B cell (primary cell): Measurements from ENCODE around the gene SNRPD3. TPM values are rescaled to one million over a fixed set of nuclear protein-coding genes. Genes with fewer than 3 reads are reported as not detected.

Source experiments
- ATAC-seq: fragments of 200-7000 bp; cut with Tn5 transposase; one replicate; pipeline ENCODE4 v1.10.0; 2021; ENCODE audit warnings: low read depth, mild to moderate bottlenecking, moderate number of reproducible peaks, moderate library complexity
- CTCF ChIA-PET: fragments of 350-600 bp; sonication (Branson Sonifier 250); formaldehyde crosslinking; loops from one replicate; lab custom pipeline; 2021; ENCODE audit warnings: antibody characterized with exemption, inconsistent platforms; lab: Charles Lee
- POLR2A ChIA-PET: fragments of 350-600 bp; sonication (Branson Sonifier 250); formaldehyde crosslinking; loops from one replicate; lab custom pipeline; 2021; ENCODE audit warnings: antibody characterized with exemption; lab: Charles Lee
- DNase-seq: peaks from one replicate; pipeline ENCODE4 v3.0.0; 2013
- H2AFZ ChIP-seq: 2 replicates; pipeline ENCODE4 v1.6.1; 2012; ENCODE audit warnings: mild to moderate bottlenecking, low read depth, low read length; ENCODE audit not compliant: insufficient read depth, poor library complexity, severe bottlenecking
- H3K27ac ChIP-seq, 2 donors: 1 replicate in 1 of 2; 2 replicates in 1 of 2; pipeline ENCODE4 v1.5.1; 2012 to 2013; ENCODE audit warnings: low read length in 2 of 2, mild to moderate bottlenecking in 2 of 2, moderate library complexity in 1 of 2
- H3K27me3 ChIP-seq, 4 experiments: fragments of 200-600 bp in 1 of 4; sonication (generic) in 1 of 4; replicated peaks in 1 of 4; 1 replicate in 2 of 4; 2 replicates in 2 of 4; pipeline versions ENCODE4 v1.6.1 to v1.7.0; 2013 to 2016; ENCODE audit warnings: low read length in 3 of 4, mild to moderate bottlenecking in 2 of 4, mixed read lengths in 1 of 4, moderate library complexity in 1 of 4; ENCODE audit not compliant: insufficient read depth in 4 of 4, control insufficient read depth in 3 of 4; ENCODE audit errors: control extremely low read depth in 1 of 4
- H3K36me3 ChIP-seq, 2 experiments: replicated peaks in 1 of 2; 1 replicate in 1 of 2; 2 replicates in 1 of 2; pipeline versions ENCODE4 v1.6.1 to v1.7.1; 2013; ENCODE audit warnings: low read length in 1 of 2; ENCODE audit not compliant: insufficient read depth in 2 of 2, control insufficient read depth in 1 of 2; ENCODE audit errors: control extremely low read depth in 1 of 2, extremely low read depth in 1 of 2
- H3K4me1 ChIP-seq, 2 donors: fragments of 200-600 bp in 1 of 2; sonication (generic) in 1 of 2; 1 replicate in 1 of 2; 2 replicates in 1 of 2; pipeline versions ENCODE4 v1.5.1 to v1.6.1; 2013 to 2017; ENCODE audit warnings: low read length in 2 of 2; ENCODE audit not compliant: control insufficient read depth in 2 of 2, insufficient read depth in 2 of 2
- H3K4me2 ChIP-seq: replicated peaks from 2 replicates; pipeline ENCODE3; 2012; ENCODE audit warnings: mild to moderate bottlenecking, low read depth, low read length; ENCODE audit not compliant: poor library complexity, severe bottlenecking
- H3K4me3 ChIP-seq, 5 experiments: fragments of 200-600 bp in 1 of 5; sonication (generic) in 1 of 5; 1 replicate in 3 of 5; 2 replicates in 2 of 5; pipeline versions ENCODE4 v1.5.1 to v1.7.0; 2011 to 2016; ENCODE audit warnings: low read length in 4 of 5, mild to moderate bottlenecking in 4 of 5, low read depth in 2 of 5, control low read depth in 1 of 5, moderate library complexity in 1 of 5; ENCODE audit not compliant: insufficient read depth in 1 of 5; ENCODE audit errors: control extremely low read depth in 1 of 5, extremely low read depth in 1 of 5
- H3K79me2 ChIP-seq: fragments of 200-600 bp; sonication (generic); one replicate; pipeline ENCODE4 v1.6.0; 2016; ENCODE audit warnings: low read length; ENCODE audit not compliant: control insufficient read depth, insufficient read depth
- H3K9ac ChIP-seq: fragments of 200-600 bp; sonication (generic); 2 replicates; pipeline ENCODE4 v1.6.1; 2017; ENCODE audit warnings: mild to moderate bottlenecking, low read length, moderate library complexity
- H3K9me3 ChIP-seq, 3 donors: one replicate each; pipeline versions ENCODE4 v1.6.1 to v1.7.1; 2013; ENCODE audit warnings: low read length in 2 of 3; ENCODE audit not compliant: control insufficient read depth in 2 of 3, insufficient read depth in 1 of 3; ENCODE audit errors: control extremely low read depth in 1 of 3
- H4K20me1 ChIP-seq: 2 replicates; pipeline ENCODE4 v1.6.0; 2012; ENCODE audit warnings: mild to moderate bottlenecking, low read length; ENCODE audit not compliant: insufficient read depth, control insufficient read depth, poor library complexity, severe bottlenecking
- H3K27ac Mint-ChIP-seq: one replicate; pipeline ENCODE4 v1.8.0; 2021; ENCODE audit warnings: mixed read lengths
- H3K27me3 Mint-ChIP-seq: one replicate; pipeline ENCODE4 v1.8.0; 2021; ENCODE audit warnings: mixed read lengths
- H3K4me1 Mint-ChIP-seq: one replicate; pipeline ENCODE4 v1.8.0; 2021; ENCODE audit warnings: mixed read lengths
- H3K4me3 Mint-ChIP-seq: one replicate; pipeline ENCODE4 v1.8.0; 2021; ENCODE audit warnings: mixed read lengths
- H3K9me3 Mint-ChIP-seq: one replicate; pipeline ENCODE4 v1.8.0; 2022; ENCODE audit warnings: mixed read lengths; ENCODE audit not compliant: insufficient read depth
- EZH2 ChIP-seq: IDR thresholded peaks from 2 replicates; pipeline ENCODE4 v1.6.1; 2012; ENCODE audit warnings: borderline replicate concordance, low read depth, mild to moderate bottlenecking, moderate library complexity, low read length; ENCODE audit not compliant: insufficient read depth, poor library complexity, severe bottlenecking
- WGBS: methylation state at CpG from one replicate; pipeline ENCODE4 v1.1.5; 2013; ENCODE audit warnings: missing lambda C conversion rate; ENCODE audit not compliant: insufficient coverage; 5-methylcytosine and 5-hydroxymethylcytosine counted together
- intact Hi-C: fragments of 100-400 bp; cut with micrococcal nuclease; formaldehyde crosslinking; loops from one replicate; pipeline ENCODE4 v1.10.0; 2022
- polyA plus RNA-seq: library from polyadenylated mRNA; depleted of rRNA; stranded (reverse); fragments of >200 nt; gene quantifications from 2 replicates; pipeline ENCODE4 v1.2.3, GENCODE V29; 2012
- total RNA-seq, 2 donors: library from RNA; stranded (reverse); fragments of 120-200 nt in 1 of 2; gene quantifications; 1 replicate in 1 of 2; 2 replicates in 1 of 2; pipeline versions ENCODE4 v1.2.3 to v1.2.4, GENCODE V29; 2013 to 2022
- TF ChIP-seq, protein P1 (sequence below): fragments of 200-600 bp; IDR thresholded peaks from one replicate; pipeline ENCODE4 v1.8.0; 2022; ENCODE audit warnings: antibody characterized with exemption, mild to moderate bottlenecking

SNRPD3 gene
- total and polyA plus RNA-seq, 2 donors (not counting 1 experiment from before 2014, with no cell fraction given), result 76.7 to 165 TPM

DNA sequence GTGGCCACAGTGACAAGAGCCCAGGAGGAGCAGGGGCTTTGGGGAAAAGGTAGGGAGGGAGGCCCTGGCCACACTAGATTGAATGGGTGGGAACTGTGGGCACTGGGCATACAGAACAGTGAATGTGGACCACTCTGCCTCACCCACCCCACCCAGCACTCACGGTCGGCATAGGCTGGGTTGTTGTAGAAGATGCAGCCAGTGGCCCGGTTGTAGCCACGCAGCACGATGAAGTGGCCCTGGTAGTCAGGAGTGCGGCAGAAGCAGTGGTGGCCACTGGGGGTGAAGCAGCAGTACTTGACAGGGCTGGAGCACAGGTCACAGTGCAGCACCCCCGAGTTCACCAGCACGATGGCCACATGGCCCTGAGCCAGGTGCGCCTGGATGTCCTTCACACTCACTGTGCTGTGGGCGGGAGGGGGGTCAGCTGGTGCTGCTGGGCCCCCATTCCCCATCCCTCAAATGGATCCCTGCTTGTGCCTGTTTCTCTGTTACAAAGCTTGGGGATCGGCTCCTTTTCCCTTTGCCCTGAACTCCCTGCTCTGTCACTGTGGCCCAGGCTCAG, 12.0 kb upstream of the SNRPD3 start:
- no peaks in the 10 kb centered on the region for H3K9me3 Mint-ChIP-seq
- TF ChIP-seq, protein P1, sequence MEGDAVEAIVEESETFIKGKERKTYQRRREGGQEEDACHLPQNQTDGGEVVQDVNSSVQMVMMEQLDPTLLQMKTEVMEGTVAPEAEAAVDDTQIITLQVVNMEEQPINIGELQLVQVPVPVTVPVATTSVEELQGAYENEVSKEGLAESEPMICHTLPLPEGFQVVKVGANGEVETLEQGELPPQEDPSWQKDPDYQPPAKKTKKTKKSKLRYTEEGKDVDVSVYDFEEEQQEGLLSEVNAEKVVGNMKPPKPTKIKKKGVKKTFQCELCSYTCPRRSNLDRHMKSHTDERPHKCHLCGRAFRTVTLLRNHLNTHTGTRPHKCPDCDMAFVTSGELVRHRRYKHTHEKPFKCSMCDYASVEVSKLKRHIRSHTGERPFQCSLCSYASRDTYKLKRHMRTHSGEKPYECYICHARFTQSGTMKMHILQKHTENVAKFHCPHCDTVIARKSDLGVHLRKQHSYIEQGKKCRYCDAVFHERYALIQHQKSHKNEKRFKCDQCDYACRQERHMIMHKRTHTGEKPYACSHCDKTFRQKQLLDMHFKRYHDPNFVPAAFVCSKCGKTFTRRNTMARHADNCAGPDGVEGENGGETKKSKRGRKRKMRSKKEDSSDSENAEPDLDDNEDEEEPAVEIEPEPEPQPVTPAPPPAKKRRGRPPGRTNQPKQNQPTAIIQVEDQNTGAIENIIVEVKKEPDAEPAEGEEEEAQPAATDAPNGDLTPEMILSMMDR, result no peak
- no peak for TF ChIP-seq EZH2
- intact Hi-C loops, result no loop called here
- no peak overlapping the region for H3K4me3 ChIP-seq
- H3K9ac ChIP-seq, result no peak overlapping the region
- H3K9me3 ChIP-seq, result no peaks in the 10 kb centered on the region
- peaks cover 62% of the 10 kb centered on the region for H3K79me2 ChIP-seq
- H3K27ac ChIP-seq, result no peak overlapping the region
- H3K36me3 ChIP-seq, result peaks cover 2 to 92% of the 10 kb centered on the region in 2 experiments
- H3K4me1 ChIP-seq, result peaks cover 17 to 41% of the 10 kb centered on the region in 2 donors
- DNase-seq (no peak), ATAC-seq (no peak)
- WGBS, result 92% methylated on average over 11 of the region's 11 CpGs
- H3K4me3 Mint-ChIP-seq, result no peak overlapping the region
- H3K27me3 ChIP-seq, result no peaks in the 10 kb centered on the region
- peaks cover 91% of the 10 kb centered on the region for H4K20me1 ChIP-seq
- ChIA-PET POLR2A (no interaction called here), CTCF (interaction anchor here (1.6 kb wide), 1 partner anchor 17 kb away, joined by 3 read pairs; no protein-coding TSS in a partner anchor)
- no peak overlapping the region for H2AFZ ChIP-seq
- H3K4me1 Mint-ChIP-seq, result peaks cover 51% of the 10 kb centered on the region
- no peaks in the 10 kb centered on the region for H3K27me3 Mint-ChIP-seq
- H3K4me2 ChIP-seq, result no peak overlapping the region
- H3K27ac Mint-ChIP-seq, result no peak overlapping the region

- H3K4me3 ChIP-seq, result no peak overlapping the region
- no peaks in the 10 kb centered on the region for H3K27me3 Mint-ChIP-seq
- peaks cover 89% of the 10 kb centered on the region for H3K79me2 ChIP-seq
- H3K9me3 Mint-ChIP-seq, result no peaks in the 10 kb centered on the region
- H3K4me1 ChIP-seq, result peaks cover 38 to 57% of the 10 kb centered on the region in 2 donors
- no peak for DNase-seq
- peaks cover 60% of the 10 kb centered on the region for H3K4me1 Mint-ChIP-seq
- no peak overlapping the region for H2AFZ ChIP-seq
- whole genome bisulfite sequencing, result 100% methylated on average over 4 of the region's 4 CpGs
- no peak for ATAC-seq
- no peak overlapping the region for H3K4me3 Mint-ChIP-seq
- TF ChIP-seq EZH2, result no peak
- TF ChIP-seq, protein P1, result no peak
- intact Hi-C loops, result no loop called here
- no peak overlapping the region for H3K27ac ChIP-seq
- H3K9me3 ChIP-seq, result no peaks in the 10 kb centered on the region
- CTCF ChIA-PET, result interaction anchor here (2.6 kb wide), 1 partner anchor 26 kb away, joined by 8 read pairs; no protein-coding TSS in a partner anchor
- H3K9ac ChIP-seq, result no peak overlapping the region
- peak overlapping the region; percentile 7 for H3K4me2 ChIP-seq
- H4K20me1 ChIP-seq, result peaks cover 87% of the 10 kb centered on the region
- H3K36me3 ChIP-seq, result peaks cover 7 to 78% of the 10 kb centered on the region in 2 experiments
- POLR2A ChIA-PET, result interaction anchor here (0.6 kb wide), 1 partner anchor 155 kb away, joined by 3 read pairs; no protein-coding TSS in a partner anchor
- no peak overlapping the region for H3K27ac Mint-ChIP-seq
- no peaks in the 10 kb centered on the region for H3K27me3 ChIP-seq
These were observed 7.0 kb upstream of the SNRPD3 start for GRCh38 chr22:24548812-24549211.
